GM18858 (cell line): Measurements from ENCODE around the gene NRN1.
"Not testable (repeated sequence)": the region's sequence is repeated elsewhere in the genome, so short reads cannot be mapped to it uniquely, and the experiment has no call there.

Experiments used
- ATAC-seq: cut with Tn5 transposase; IDR thresholded peaks from one replicate; pipeline ENCODE4 v1.9.1; 2021; ENCODE audit not compliant: unreplicated experiment

The NRN1 gene

GRCh38 chr6:5984150-5985089 lies 22.3 kb downstream of the NRN1 start:
- no peak for ATAC-seq

- no peak for ATAC-seq
Observed at GRCh38 chr6:5981126-5982026, 25.3 kb downstream of the NRN1 start.

DNA sequence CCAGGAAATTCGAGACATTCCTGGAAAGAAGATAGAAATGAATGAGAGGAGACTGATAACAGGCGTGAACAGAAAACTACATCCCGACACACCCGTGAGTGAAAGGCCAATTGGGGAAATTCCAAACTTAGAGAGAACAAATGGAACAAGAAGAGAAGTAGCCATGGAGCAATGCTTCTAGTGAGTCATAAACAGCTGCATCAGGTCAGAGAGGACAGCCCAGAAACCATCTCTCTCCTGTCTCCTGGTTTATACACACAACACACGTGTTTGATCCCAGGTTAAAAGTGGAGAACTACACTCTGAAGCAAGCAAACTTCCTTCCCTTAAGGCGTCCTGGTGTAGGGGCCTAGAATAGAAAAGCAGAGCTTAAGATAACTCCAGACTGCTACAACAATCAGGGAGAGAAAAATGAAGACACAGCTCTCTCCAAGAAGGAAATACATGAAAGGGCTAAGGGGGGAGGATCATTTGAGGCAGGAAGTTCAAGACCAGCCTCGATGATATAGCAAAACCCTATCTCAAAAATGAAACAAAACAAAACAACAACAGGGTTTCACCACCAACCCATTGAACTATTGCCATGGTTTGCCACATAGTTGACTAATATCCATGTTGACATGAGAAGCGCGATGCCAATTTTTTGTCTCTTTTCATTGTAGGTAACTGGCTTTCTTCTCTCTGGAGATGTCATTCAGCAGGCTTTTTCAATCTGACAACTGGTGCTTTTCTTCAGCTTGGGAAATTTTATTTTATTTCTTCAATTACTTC lies 26.9 kb downstream of the NRN1 start:
- no peak for ATAC-seq

DNA sequence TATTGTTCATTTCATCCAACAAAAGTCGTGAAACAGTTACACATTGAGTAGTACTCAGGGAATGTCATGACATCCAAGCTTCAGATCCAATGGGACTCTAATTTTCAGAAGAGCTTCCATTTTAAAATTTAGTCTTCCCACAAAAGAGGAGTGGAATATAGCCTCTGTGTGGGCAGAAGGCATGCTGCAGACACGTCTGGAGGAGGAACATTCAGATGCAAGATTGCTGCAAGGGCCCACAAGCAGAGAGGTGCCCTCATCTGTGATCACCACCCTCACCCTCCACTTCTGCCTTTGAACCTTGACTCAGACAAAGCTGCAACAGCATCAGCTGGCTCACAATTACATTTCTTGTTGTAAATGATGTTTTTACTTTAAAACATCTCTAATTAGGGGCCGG lies 29.9 kb downstream of the NRN1 start:
- no peak for ATAC-seq

GRCh38 chr6:5968817-5969734 lies 37.6 kb downstream of the NRN1 start:
- no peak for ATAC-seq

DNA sequence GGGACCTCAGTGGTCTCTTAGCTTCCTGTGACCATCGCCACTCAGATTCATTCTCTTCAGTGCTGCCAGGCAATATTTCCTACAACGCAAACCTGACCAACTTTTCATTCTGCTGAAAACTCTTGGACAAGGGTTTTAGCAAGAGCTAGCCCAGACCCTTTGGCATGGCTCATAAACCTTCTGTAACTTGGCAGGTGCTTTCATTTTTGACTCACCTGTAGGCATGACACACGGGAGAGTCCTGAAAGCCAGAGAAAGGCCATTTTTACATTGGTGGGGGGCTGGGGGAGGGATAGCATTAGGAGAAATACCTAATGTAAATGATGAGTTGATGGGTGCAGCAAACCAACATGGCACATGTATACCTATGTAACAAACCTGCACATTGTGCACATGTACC lies 38.7 kb downstream of the NRN1 start:
- ATAC-seq, result not testable (repeated sequence)

DNA sequence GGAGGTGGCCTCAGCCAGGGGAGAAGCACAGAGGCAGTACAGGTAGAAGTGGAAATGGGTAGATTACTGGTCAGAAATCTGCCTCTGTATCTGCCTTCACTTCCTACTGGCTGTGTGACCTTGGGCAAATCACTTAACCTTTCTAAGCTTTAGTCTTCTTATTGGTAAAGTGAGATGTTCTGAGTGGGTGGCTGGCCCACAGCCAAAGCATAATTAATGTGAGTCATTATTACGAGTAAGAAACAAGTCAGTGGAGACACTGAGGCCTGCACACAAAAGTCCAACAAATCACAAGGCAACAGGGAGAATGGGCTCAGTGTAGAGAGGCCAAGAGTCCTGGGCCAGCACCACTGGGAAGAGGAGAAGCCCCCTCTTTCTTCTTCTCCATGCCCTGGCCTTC lies 39.1 kb downstream of the NRN1 start:
- ATAC-seq, result no peak

DNA sequence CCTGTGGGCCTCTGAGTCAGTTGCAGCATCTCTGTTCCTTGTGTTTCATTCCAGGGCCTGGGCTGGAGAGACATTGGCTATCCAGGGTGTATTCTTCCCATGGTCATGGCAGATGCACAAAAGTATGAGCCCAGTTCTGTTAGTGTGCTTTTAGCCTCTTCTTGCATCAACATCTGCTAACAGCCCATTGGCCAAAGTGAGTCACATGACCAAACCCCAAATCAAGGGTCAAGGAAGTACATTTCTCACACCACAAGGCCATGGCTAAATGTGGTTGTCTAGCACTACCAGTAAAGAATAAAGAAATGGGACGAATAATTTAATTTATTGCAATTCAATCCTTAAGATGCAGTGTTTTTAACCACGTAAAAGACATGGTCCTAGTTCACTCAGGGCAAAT lies 43.9 kb downstream of the NRN1 start:
- ATAC-seq, result no peak

GRCh38 chr6:5961836-5962235 lies 44.9 kb downstream of the NRN1 start:
- ATAC-seq, result no peak

DNA sequence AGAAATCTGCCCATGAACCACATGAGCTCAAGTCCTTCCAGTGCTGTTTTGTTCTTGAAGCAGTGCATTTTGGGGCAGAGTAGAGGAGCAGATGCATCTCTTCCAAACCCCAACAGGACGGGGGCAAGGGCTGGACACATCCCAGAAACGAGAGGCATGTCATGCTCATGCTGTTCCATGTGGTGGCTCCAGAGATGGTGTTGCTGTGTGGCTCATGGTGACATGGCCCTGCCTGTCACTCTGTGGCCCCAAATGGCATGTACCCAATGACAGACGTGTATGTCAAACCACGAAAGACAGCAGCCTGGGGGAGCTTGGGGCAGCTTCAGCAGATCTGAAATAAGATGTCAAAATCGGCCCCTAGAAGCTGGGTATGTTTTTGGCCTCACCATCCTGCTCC lies 46.3 kb downstream of the NRN1 start:
- ATAC-seq, result no peak

DNA sequence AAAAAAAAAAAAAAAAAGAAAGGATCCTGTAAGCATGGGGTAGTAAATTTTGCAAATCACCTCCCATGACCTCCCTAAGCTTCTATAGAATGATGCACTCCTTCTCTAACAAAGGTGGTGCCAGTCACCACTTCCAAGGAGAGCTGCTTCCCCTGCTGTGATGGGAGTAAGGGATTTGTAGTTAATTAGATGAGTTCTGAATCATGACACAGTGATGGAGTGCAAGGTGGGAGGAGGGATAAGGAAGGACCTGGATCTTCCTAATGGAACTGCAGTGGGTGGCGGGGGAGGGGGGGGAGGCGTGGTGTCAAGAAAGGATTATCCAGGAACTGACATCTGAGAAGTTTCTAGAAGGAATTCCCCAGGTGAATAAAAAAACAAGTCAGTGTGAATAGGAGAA lies 47.8 kb downstream of the NRN1 start:
- ATAC-seq, result no peak

- ATAC-seq, result no peak
Observed at GRCh38 chr6:5956939-5957338, 49.8 kb downstream of the NRN1 start.

DNA sequence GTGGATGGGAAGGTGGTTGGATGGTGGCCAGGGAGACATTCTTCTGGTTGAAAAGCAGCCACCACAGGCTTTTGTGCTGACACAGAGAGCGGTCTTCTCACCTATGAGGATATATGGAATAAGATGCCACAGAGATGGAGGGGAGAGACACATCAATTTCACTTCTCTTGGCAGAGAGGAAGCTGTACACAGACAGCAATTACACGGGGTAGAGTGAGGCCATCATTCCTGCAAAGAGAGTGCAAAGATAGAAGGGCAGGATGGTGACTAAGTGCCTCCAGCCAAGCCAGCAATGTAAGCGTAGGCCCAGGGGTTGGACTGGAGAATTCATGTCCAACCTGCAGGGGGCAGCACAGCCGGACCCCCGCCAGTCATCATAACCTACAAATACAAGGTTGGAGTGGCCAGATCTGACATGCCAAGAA lies 56.4 kb downstream of the NRN1 start:
- ATAC-seq, result no peak
